Activated T-helper 1 cell treated with Interleukin-2 at 50 U/mL for 16 hours (primary cell): Measurements from ENCODE around the gene SOX8.
"Not testable (repeated sequence)": the region's sequence is repeated elsewhere in the genome, so short reads cannot be mapped to it uniquely, and the experiment has no call there.

Experiments
- DNase-seq: peaks from one replicate; pipeline ENCODE4 v3.0.0-alpha.2; 2020; ENCODE audit warnings: low read depth

The SOX8 gene

GRCh38 chr16:1009358-1010150, 28.0 kb downstream of the SOX8 start:
- no peak for DNase-seq

- DNase-seq, result no peak
Measured at GRCh38 chr16:1010251-1010650, 28.7 kb downstream of the SOX8 start.

- DNase-seq, result no peak
Measured at GRCh38 chr16:1010815-1011214, 29.2 kb downstream of the SOX8 start.

GRCh38 chr16:1011316-1012082, 29.9 kb downstream of the SOX8 start:
- DNase-seq, result no peak

GRCh38 chr16:1012135-1012534, 30.6 kb downstream of the SOX8 start:
- no peak for DNase-seq

GRCh38 chr16:1012722-1013592, 31.4 kb downstream of the SOX8 start:
- no peak for DNase-seq

GRCh38 chr16:1013593-1013900, 32.0 kb downstream of the SOX8 start:
- DNase-seq, result no peak

GRCh38 chr16:1014221-1014620, 32.7 kb downstream of the SOX8 start:
- DNase-seq, result no peak

GRCh38 chr16:1014771-1015495, 33.4 kb downstream of the SOX8 start:
- no peak for DNase-seq

GRCh38 chr16:1018447-1019198, 37.1 kb downstream of the SOX8 start:
- no peak for DNase-seq

- DNase-seq, result no peak
Measured at GRCh38 chr16:1019231-1020090, 37.9 kb downstream of the SOX8 start.

- no peak for DNase-seq
Measured at GRCh38 chr16:1020091-1020399, 38.5 kb downstream of the SOX8 start.

- no peak for DNase-seq
Measured at GRCh38 chr16:1020591-1020990, 39.0 kb downstream of the SOX8 start.

- DNase-seq, result no peak
Measured at GRCh38 chr16:1021553-1022160, 40.1 kb downstream of the SOX8 start.

GRCh38 chr16:1022466-1022865, 40.9 kb downstream of the SOX8 start:
- no peak for DNase-seq

GRCh38 chr16:1024138-1024537, 42.6 kb downstream of the SOX8 start:
- no peak for DNase-seq

- DNase-seq, result not testable (repeated sequence)
Measured at GRCh38 chr16:1025183-1025809, 43.7 kb downstream of the SOX8 start.

- no peak for DNase-seq
Measured at GRCh38 chr16:1026057-1026783, 44.6 kb downstream of the SOX8 start.
